ENCODE results near the gene HUS1.

- TF ChIP-seq GATA3 (IDR thresholded peaks at IDR 0.05; ENCODE audit: low read depth, low read length) (no peak), GATA2 (IDR thresholded peaks at IDR 0.05; ENCODE audit: low read depth, low read length) (no peak)
Observed at GRCh38 chr7:47944536-47945260, 34.7 kb downstream of the HUS1 start.
